ENCODE measurements around the gene RNU6-1. TPM values are rescaled to one million over a fixed set of nuclear protein-coding genes. Genes with fewer than 3 reads are reported as not detected.

The RNU6-1 gene
- total and polyA plus RNA-seq, 2 donors (not counting 1 experiment from before 2014, with no cell fraction given): not detected

DNA sequence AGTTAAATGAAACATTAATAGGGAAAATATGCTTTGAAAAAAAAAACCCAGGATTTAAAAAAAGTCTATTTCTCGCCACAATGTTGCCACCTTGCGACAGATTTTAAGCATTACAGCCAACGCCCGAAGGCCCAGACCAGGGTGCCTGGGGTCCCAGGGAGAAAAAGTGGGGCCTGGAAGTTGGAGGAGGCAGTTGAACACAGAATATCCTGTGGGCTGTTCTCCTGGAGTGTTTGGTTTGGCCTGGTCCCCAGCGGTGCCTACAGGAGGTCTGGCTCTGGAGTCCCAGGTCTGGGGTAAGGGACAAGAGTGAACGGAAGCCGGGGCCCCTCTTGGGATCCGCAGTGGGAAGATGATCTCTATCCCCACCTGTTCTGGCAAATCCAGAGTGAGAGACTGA lies 3.4 kb downstream of the RNU6-1 start:
- H3K9me3 ChIP-seq (ENCODE audit: control insufficient read depth, insufficient read depth, low read depth, low read length): no peaks in the 10 kb centered on the region
- no peaks in the 10 kb centered on the region for H4K20me1 ChIP-seq (ENCODE audit: control insufficient read depth, extremely low read depth, insufficient read depth, low read length)
- H3K27ac ChIP-seq (ENCODE audit: insufficient read depth, low read length): no peak overlapping the region
- no peaks in the 10 kb centered on the region for H3K79me2 ChIP-seq (ENCODE audit: control insufficient read depth, insufficient read depth, low read length)
- H3K36me3 ChIP-seq (ENCODE audit: control insufficient read depth, insufficient read depth, low read length): no peaks in the 10 kb centered on the region
- peak overlapping the region; percentile 21 for H3K4me2 ChIP-seq (ENCODE audit: extremely low read depth, insufficient read depth, low read length)
- peaks cover 10% of the 10 kb centered on the region for H3K4me1 ChIP-seq (ENCODE audit: control insufficient read depth, extremely low read depth, insufficient read depth, low read length)
- peak in 1 of 2 donors; percentile 60 for DNase-seq (ENCODE audit: low read depth in 2 of 2)
- H2AFZ ChIP-seq (ENCODE audit: low read length): no peak overlapping the region
- H3K4me3 ChIP-seq (replicated peaks in 1 of 4; ENCODE audit: control extremely low read depth in 1 of 4, insufficient read depth in 1 of 4, low read depth in 3 of 4, low read length in 4 of 4): peak overlapping the region in 2 of 4 experiments; percentile 50 to 53
- H3K27me3 ChIP-seq (ENCODE audit: control insufficient read depth, insufficient read depth, low read length): peaks cover 52% of the 10 kb centered on the region
- no peak for TF ChIP-seq EZH2 (IDR thresholded peaks at IDR 0.05; ENCODE audit: low read length, missing control alignments)
- TF ChIP-seq, protein P1, sequence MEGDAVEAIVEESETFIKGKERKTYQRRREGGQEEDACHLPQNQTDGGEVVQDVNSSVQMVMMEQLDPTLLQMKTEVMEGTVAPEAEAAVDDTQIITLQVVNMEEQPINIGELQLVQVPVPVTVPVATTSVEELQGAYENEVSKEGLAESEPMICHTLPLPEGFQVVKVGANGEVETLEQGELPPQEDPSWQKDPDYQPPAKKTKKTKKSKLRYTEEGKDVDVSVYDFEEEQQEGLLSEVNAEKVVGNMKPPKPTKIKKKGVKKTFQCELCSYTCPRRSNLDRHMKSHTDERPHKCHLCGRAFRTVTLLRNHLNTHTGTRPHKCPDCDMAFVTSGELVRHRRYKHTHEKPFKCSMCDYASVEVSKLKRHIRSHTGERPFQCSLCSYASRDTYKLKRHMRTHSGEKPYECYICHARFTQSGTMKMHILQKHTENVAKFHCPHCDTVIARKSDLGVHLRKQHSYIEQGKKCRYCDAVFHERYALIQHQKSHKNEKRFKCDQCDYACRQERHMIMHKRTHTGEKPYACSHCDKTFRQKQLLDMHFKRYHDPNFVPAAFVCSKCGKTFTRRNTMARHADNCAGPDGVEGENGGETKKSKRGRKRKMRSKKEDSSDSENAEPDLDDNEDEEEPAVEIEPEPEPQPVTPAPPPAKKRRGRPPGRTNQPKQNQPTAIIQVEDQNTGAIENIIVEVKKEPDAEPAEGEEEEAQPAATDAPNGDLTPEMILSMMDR (conservative IDR thresholded peaks at IDR 0.05 in 1 of 2, IDR thresholded peaks at IDR 0.05 in 1 of 2; ENCODE audit: low read depth in 1 of 2, low read length in 2 of 2): peak; percentile 74 to 77
- H3K9ac ChIP-seq (ENCODE audit: insufficient read depth, low read length): no peak overlapping the region

DNA sequence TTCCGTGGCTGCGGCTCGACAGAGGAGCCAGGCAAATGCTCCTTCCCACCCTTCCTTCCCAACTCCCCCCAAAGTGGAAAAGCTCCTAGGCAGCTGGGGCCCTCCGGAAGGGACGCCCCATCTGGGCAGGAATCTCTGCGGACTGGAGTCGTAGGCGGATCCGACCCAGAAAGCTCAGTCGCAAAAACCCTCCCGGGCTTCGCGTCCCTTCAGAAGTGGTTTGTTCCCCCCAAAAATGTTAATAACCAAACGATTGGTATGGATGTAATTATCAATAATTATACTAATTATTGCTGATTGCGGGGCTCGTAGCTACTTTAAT lies 3.8 kb downstream of the RNU6-1 start:
- H2AFZ ChIP-seq (ENCODE audit: low read length): no peak overlapping the region
- peaks cover 56% of the 10 kb centered on the region for H3K27me3 ChIP-seq (ENCODE audit: control insufficient read depth, insufficient read depth, low read length)
- peak overlapping the region in 3 of 4 experiments; percentile 23 to 53 (median 50) for H3K4me3 ChIP-seq (replicated peaks in 1 of 4; ENCODE audit: control extremely low read depth in 1 of 4, insufficient read depth in 1 of 4, low read depth in 3 of 4, low read length in 4 of 4)
- H3K4me1 ChIP-seq (ENCODE audit: control insufficient read depth, extremely low read depth, insufficient read depth, low read length): peaks cover 7% of the 10 kb centered on the region
- H3K27ac ChIP-seq (ENCODE audit: insufficient read depth, low read length): no peak overlapping the region
- peak overlapping the region; percentile 21 for H3K4me2 ChIP-seq (ENCODE audit: extremely low read depth, insufficient read depth, low read length)
- H4K20me1 ChIP-seq (ENCODE audit: control insufficient read depth, extremely low read depth, insufficient read depth, low read length): no peaks in the 10 kb centered on the region
- TF ChIP-seq EZH2 (IDR thresholded peaks at IDR 0.05; ENCODE audit: low read length, missing control alignments): no peak
- TF ChIP-seq, protein P1 (conservative IDR thresholded peaks at IDR 0.05 in 1 of 2, IDR thresholded peaks at IDR 0.05 in 1 of 2; ENCODE audit: low read depth in 1 of 2, low read length in 2 of 2): no peak
- H3K79me2 ChIP-seq (ENCODE audit: control insufficient read depth, insufficient read depth, low read length): no peaks in the 10 kb centered on the region
- no peaks in the 10 kb centered on the region for H3K9me3 ChIP-seq (ENCODE audit: control insufficient read depth, insufficient read depth, low read depth, low read length)
- H3K36me3 ChIP-seq (ENCODE audit: control insufficient read depth, insufficient read depth, low read length): no peaks in the 10 kb centered on the region
- no peak for DNase-seq (ENCODE audit: low read depth in 2 of 2)
- H3K9ac ChIP-seq (ENCODE audit: insufficient read depth, low read length): no peak overlapping the region

DNA sequence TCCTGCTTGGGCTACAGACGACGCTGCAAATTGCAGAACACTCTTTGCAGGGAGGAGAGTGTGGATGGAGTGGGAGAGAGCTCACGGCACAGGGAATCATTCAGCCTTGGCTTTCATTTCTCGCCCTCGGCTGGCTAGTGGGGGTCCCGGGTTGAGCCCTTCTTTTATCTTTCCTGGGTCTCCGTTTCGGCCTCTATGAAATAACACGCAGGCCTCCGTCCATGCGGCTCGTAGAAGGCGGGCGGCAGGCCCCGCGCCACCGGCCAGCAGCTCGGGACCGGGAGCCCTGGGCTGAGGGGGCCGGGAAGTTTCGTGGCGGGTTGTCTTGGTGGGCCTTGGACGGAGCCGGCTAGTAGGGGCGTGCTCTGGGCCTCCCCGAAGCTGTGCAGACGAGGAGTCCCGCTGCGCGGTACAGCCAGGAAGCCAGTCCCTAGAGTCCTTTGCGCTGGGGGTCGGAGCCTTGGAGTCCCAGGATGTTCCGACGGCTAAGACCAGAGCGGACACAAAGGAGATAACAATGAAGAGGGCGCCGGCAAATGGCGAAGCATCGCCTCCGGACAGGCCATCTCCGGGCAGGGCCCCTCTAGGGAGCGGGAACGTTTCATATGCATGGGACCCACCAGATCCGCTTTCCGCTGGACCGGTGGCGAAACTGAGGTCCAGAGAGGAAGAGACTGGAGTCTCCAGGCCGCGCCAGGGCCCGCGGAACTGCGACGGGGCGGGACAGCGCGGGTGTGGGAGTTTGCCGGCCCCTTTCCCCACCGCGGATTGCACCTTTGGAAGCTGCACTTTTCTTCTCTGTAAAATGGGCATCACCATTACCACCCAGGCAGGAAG lies 4.3 kb downstream of the RNU6-1 start:
- TF ChIP-seq, protein P1 (conservative IDR thresholded peaks at IDR 0.05 in 1 of 2, IDR thresholded peaks at IDR 0.05 in 1 of 2; ENCODE audit: low read depth in 1 of 2, low read length in 2 of 2): no peak
- TF ChIP-seq EZH2 (IDR thresholded peaks at IDR 0.05; ENCODE audit: low read length, missing control alignments): peak; percentile 98
- H3K9ac ChIP-seq (ENCODE audit: insufficient read depth, low read length): no peak overlapping the region
- H2AFZ ChIP-seq (ENCODE audit: low read length): no peak overlapping the region
- no peaks in the 10 kb centered on the region for H3K9me3 ChIP-seq (ENCODE audit: control insufficient read depth, insufficient read depth, low read depth, low read length)
- peaks cover 7% of the 10 kb centered on the region for H3K4me1 ChIP-seq (ENCODE audit: control insufficient read depth, extremely low read depth, insufficient read depth, low read length)
- peak overlapping the region in 3 of 4 experiments; percentile 23 to 53 (median 50) for H3K4me3 ChIP-seq (replicated peaks in 1 of 4; ENCODE audit: control extremely low read depth in 1 of 4, insufficient read depth in 1 of 4, low read depth in 3 of 4, low read length in 4 of 4)
- no peaks in the 10 kb centered on the region for H3K79me2 ChIP-seq (ENCODE audit: control insufficient read depth, insufficient read depth, low read length)
- no peak for DNase-seq (ENCODE audit: low read depth in 2 of 2)
- peaks cover 62% of the 10 kb centered on the region for H3K27me3 ChIP-seq (ENCODE audit: control insufficient read depth, insufficient read depth, low read length)
- H3K4me2 ChIP-seq (ENCODE audit: extremely low read depth, insufficient read depth, low read length): peak overlapping the region; percentile 21
- no peaks in the 10 kb centered on the region for H3K36me3 ChIP-seq (ENCODE audit: control insufficient read depth, insufficient read depth, low read length)
- H4K20me1 ChIP-seq (ENCODE audit: control insufficient read depth, extremely low read depth, insufficient read depth, low read length): no peaks in the 10 kb centered on the region
- no peak overlapping the region for H3K27ac ChIP-seq (ENCODE audit: insufficient read depth, low read length)

All from fibroblast of lung (primary cell).